Hindlimb muscle (tissue), 1 donor: ENCODE measurements around the gene SAFB2. TPM values are rescaled to one million over a fixed set of nuclear protein-coding genes. Genes with fewer than 3 reads are reported as not detected.
A peak's percentile ranks its signal among the peaks of the same experiment; 100 is the strongest.

Experiments used
- DNase-seq: peaks from one replicate; pipeline ENCODE4 v3.0.0-alpha.2; 2013
- polyA plus RNA-seq: library from polyadenylated mRNA; unstranded; fragments of 120-200 nt; gene quantifications from one replicate; pipeline ENCODE4 v1.2.1, GENCODE V29; 2013; ENCODE audit not compliant: insufficient read length

The SAFB2 gene
- polyA plus RNA-seq, 1 donor, result 51.7 TPM

DNA sequence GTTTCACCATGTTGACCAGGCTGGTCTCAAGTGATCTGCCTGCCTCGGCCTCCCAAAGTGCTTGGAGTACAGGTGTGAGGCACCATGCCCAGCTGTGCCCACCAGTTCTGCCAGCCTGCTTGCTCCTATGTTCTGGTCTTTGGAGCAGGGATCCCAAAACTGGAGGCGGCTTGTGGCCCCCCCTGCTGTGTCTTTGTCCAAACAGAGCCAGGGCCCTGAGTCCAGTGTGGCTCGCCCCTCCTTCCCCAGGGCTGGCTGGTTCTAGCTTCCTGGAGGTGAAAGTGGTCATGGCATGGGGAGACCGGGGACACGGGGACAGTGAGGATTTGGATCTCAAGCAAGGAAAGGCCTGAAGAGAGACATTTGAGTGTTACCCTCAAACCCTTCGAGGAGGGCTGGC lies 43.3 kb downstream of the SAFB2 start:
- DNase-seq, result no peak

DNA sequence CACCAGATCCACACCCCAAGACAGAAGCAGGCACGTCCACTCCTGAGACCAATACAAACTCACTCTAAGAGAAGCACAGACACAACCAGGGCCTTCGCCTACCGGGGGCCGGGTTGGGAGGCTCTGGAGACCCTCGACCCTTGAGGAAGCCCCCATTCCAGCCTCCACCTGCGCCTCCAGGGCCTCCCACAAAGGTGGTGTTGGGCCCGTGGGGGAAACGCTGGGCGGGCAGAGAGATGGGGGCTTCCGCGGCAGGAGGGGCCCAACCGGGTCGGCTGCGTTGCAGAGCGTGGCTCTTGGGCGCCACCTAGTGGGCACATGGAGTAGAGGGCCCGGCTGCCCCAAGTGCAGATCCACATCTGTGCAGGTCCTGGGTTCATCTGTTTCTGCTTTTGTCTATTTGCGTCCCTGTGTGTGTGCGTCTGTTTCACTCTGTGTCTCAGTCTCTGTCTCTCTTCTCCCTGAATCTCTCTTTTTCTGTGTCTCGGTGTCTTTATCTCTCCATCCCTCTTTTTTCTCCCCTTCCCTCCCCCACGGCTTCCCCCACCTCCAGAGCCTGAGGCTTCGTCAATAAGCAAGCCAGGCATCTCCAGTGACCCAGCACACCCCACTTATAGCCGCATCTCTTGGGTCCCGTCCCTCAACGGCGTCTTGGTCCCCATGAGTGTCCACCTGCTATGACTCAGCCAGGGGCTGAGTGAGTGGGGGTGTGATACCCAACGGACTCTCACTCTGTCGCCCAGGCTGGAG lies 44.3 kb downstream of the SAFB2 start:
- DNase-seq, result peak; percentile 78

DNA sequence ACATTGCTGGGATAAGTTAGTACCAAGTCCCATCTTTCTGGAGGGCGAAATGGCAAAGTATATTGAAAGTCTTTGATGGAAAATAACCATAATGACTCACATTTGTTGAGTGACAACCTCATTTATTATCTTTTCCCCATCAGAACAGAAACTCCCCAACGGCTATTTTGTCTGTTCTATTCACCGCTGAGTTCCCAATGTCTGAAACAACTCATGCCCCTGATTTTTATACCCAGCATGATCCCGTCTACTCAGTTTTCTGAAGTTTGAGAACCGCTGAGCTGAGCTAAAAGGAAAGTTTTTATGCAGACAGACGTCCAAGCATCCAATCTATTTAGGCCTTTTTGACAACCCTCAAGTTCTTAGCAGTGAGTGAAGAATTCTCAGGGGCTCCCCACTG lies 47.0 kb downstream of the SAFB2 start:
- no peak for DNase-seq

DNA sequence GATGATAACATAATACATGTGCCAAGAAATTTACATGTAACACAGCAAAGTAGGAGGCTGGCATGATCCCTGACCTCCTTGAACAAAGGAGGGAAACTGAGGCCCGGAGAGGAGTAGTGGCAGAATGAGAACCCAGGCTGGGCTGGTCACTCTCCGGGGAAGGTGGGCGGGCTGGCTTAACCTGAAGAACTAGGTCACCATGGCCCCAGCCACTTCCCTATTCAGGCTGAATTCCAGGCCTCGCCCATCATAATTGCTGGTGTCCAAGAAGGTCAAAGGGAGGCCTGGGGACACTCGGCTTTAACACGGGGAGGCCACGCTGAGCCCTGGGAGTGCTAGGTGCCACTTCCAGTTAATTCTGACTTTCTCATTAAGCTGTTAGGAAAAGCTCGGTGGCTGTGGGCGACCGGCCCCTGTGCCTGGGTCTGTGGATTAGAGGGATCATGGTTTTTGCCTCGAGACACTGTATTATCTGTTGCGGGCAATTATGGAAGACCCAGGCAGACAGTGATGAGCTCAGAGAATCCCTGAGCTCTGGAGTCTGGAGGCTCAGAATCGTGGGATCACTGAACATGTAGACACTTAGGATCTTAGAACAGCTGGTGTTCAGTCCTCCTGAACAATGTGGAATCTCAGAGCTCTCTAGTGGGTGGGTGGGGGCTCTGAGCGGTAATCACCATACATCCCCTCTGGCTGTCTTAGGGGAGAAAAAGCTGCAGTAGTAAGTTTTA lies 49.9 kb downstream of the SAFB2 start:
- no peak for DNase-seq

DNA sequence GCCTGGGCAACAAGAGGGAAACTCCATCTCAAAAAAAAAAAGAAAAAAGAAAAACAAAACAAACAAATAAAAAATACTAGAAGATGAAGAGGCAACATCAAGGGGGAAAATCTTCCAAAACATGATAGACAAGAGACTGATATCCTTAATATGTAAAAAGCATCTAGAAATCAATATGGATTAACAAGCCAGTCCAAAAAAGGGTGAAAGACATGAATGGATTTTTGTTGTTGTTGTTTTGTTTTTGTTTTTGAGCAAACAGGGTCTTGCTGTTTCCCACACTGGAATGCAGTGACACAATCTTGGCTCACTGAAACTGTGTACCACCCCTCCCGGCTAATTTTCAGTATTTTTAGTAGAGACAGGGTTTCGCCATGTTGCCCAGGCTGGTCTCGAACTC lies 50.8 kb downstream of the SAFB2 start:
- no peak for DNase-seq

DNA sequence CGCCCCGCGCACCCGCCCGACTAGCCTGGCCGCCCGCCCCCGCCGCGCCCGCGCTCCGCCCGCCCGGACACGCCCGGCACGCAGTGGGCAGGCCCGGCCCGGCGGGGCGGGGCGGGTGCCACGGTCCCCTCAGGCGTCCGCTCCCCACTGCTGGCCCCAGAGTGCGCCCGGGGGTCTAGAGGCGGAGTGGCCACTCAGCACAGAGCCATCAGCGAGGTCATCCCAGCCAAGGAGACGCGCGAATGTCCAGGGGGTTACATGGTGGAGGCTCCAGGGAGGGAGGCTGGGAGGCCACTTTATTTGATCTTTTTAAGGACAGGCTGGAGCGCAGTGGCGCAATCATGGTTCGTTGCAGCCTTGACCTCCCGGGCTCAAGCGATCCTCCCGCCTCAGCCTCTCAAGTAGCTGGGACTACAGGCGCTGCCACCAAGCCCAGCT lies 54.6 kb downstream of the SAFB2 start:
- DNase-seq, result no peak

DNA sequence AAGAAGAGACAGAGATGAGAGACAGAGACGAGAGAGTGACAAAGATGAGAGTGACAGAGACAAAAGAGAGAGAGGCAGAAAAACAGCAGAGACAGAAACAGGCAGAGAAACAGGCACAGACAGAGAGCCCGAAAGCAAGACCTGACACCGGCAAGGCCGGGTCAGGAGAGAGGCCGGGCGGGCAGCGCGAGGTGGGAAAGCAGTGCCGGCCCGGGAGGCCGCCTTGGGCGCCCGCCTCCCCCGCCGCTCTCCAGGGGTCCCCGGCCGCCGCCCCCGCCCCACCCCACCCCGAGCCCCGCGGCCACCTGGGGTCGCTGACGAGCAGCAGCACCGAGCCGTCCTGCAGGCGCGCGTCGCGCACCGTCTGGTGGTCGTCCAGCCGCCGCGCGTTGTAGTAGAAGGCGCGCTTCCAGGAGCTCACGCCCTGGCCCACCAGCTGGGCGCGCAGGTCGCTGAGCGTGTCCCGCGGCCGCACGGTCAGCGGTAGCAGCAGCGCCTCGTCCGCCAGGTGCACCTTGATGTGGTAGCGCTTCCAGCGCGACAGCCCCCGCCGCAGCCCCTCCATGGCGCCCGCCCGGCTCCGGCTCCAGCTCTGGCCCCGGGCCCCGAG lies 55.1 kb downstream of the SAFB2 start, which contains the start of gene TINCR:
Gene TINCR, minus strand, starts transcription at position 594 of the 610 bp plus-strand sequence.
- DNase-seq, result no peak

DNA sequence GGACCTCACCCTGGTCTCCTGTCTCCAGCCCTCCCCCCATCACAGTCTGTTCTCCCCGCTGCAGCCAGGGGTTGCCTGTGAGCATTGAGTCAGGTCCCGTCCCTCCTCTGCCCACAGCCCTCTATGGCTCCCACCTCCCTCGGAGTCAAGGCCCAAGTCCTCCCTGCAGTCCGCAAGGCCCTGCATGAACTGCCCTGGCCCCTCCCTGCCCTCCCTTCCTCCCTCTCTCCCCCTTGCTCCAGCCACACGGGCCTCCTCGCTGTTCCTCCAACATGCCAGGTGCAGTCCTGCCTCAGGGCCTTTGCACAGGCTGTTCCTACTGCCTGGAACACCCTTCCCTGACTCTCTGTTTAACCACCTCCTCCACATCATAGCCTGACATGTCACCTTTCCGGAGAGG lies 57.6 kb downstream of the SAFB2 start:
- no peak for DNase-seq

DNA sequence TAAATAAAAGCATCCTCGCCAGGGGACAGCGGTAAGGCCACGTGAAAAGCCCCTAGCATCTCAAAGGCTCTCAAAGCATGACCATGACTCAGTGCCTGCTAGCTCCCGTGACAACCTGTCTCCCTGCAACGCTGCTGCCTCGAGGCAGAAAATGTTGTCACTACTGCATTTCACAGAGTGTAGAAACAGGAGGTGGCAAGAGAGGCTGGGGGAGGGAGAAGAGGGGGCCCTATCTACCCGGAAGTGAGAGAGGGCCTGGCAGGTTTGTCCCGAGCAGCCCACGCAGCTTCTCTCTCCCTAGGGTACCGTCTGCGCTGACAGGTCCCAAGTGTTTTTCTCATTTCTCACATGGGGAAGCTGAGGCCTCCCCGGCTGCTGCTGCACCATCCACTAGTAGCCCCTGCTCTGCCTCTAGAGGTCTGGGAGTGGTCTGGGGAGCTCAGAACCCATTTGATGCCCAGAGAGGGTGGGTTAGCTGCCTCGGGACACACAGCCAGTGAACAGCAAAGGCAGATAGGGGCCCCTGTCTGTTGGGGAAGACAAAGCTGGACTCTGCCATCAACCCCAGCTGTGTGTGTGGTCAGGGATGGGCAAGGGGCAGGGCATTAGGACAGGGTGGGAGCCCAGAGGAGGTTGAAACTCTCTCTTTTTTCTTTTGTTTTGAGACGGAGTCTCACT lies 58.5 kb downstream of the SAFB2 start:
- no peak for DNase-seq

DNA sequence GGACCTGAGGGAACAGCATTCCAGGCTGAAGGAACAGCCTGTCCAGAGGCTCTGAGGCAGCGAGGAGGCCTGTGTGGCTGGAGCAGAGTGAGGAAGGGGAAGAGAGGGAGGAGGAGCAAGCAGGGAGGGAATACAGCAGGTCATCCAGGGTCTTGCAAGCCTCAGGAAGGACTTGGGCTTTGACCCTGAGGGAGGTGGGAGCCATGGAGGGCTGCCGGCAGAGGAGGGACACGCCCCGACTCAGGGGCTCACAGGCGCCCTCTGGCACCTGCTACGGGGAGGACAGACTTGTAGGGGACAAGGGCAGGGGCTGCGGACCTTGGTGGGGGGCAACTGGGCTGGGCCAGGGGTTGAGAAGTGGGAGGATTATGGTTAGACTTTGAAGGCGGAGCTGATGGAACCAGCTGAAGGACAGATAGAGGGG lies 59.6 kb downstream of the SAFB2 start:
- no peak for DNase-seq

DNA sequence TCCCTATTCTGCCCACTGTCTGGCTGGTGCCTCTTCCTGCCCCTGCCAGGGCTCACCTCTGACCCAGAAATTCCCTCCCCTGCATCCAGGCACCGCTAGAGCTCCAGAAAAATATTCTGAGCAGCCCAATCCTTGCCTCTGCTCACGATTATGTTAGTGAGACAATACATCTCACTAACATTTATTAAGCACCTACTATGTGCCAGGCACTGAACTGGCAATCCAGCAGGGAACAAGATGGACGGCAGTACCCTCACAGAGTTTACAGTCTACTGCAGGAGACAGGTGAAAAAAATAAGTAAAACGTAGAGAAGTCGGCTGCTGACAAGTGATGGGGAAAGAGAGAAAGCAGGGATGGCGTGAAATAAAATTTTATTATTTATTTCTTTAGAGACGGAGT lies 60.3 kb downstream of the SAFB2 start:
- DNase-seq, result no peak

DNA sequence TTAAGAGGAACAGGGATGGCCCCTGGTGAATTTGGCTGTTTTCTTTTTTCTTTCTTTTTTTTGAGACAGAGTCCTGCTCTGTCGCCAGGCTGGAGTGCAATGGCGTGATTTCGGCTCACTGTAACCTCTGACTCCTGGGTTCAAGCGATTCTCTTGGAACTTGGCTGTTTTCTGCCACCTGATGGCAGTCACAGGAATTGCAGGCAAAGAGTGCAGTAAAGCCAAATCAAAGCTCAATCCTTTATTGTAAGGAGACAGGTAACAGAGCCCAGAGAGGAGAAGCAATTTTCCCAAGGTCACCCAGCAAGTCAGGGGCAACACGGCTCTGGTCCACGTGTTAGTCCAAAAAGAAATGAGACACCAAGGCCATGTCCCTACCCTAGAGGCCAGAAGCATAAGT lies 61.0 kb downstream of the SAFB2 start:
- DNase-seq, result no peak

DNA sequence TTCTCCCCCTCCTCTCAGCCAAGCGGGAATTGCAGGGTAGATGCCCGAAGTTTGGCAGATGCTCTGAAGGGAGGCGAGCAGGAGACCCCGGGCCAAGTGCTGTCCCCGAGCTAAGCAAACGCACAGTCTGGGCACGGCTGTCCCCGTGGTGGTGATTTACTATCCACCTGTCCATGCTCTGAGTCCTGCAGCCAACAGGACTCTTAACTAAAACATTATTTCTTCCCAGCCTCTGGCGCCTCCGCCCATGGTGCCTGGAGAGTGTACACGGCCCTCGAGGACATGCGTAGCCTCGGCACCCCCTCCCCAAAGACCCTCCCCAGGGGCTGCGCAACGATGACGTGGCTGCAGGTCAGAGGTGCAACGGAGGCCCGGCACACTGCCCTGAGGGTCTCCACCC lies 62.4 kb downstream of the SAFB2 start:
- DNase-seq, result no peak

DNA sequence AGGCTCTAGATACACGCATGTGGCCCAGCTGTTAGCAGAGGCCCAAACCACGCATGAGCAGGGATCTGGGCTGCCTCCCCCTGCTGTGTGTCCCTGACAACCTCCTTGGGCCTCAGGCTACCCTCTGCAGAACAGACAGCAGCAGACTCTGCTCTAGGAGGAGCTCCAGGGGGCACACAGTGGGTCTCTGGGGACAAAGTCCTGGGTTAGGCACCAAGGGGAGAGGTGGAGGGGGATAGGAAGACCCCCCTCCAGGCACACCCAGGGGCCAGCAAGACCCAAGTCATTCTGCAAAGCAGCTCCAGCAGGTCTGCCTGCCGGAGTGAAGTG lies 62.8 kb downstream of the SAFB2 start:
- DNase-seq, result no peak

DNA sequence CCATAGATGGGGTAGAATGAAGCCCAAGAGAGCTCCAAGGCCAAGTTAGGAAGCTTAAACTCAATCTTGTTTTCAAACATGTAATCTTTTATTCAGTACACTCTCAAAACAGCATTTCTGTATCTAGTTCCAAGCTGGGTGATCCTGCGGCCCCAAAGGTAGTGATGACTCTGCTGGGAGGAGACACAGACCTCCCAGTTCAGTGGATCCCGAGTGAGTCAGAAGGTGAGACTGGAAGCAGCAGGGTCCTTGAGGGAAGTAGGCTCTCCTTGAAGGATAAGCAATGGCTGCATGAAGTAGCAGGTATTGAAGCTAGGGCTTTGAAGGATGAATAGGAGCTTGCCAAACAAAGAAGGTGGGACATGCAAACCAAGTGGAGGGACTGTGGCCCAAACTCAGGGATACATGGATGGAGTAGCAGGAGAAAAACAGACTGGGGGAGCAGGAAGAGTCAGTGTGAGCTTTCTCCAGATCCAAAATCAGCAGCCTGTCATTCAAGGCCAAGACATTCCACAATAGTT lies 64.4 kb downstream of the SAFB2 start:
- no peak for DNase-seq

DNA sequence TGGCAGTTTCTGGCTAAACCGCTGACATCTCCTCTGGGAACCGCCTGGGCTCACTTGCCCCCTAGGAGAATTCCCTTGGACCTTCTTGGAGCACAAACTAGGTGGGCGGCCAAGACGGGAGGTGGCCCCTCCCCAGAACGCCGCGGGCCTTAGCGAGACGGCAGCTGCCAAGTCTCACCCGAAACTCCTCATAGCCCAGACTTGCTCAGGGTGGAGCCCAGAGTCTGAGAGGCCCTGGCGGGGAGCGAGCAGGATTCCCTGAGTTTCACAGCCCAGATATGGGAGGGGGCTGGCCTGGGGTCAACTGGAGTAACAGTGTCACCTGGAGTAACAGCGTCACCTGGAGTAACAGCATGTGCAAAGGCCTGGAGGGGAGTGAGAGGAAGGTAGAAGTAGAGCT lies 64.9 kb downstream of the SAFB2 start:
- DNase-seq, result no peak

DNA sequence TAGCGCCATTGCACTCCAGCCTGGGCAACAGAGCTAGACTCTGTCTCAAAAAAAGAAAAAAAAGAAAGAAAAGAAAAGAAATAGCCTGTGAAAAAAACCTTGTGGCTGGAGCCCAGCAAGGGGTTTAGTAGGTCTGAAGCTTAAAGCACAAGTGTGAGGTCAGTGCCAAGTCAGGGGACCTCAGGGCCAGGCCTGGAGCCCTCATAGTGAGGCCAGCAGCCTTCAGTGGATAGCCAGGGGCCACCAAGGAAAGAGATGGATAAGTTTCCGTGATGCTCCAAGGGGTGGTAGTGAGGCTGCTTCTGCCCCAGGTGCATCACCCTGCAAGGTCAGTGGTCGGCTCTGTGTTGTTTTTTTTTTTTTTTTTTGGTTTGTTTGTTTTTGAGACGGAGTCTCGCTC lies 67.7 kb downstream of the SAFB2 start:
- DNase-seq, result no peak

DNA sequence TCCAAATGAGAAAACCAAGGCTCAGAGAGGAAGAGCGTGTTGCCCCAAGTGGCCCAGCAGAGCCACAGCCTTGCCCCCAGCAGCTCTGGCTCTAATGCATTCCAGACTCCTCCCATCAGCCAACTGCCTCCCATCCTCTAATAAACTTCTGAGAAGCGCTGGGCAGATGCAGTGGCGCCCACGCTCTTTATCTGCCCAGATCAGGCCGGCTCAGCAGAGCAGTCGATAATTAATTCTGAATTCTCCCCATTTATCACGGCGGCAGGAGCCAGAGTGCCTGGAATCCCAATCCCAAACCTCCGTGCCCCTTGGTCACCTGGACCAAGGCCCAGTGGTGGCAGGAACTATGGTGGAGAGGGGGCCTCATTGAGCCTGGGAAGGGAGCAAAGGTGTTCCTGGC lies 68.7 kb downstream of the SAFB2 start:
- DNase-seq, result no peak

DNA sequence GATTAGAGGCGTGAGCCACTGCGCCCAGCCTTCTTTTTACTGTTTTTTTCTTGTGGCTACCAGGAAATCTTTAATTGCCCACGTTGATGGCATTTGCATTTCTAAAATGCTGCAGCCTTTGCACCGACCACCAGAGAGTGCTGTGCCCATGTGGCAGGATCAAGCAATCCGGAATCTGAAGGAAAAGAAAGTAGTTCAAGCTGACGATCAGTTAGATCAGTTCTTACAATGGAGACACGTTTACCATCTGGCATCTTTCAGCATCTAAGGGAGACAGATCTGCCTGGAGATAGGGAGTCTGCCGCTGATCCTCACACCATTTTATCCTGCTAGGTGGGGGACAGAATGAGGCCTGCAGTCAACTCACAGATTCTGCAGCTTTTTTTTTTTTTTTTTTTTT lies 74.7 kb downstream of the SAFB2 start:
- DNase-seq, result no peak

DNA sequence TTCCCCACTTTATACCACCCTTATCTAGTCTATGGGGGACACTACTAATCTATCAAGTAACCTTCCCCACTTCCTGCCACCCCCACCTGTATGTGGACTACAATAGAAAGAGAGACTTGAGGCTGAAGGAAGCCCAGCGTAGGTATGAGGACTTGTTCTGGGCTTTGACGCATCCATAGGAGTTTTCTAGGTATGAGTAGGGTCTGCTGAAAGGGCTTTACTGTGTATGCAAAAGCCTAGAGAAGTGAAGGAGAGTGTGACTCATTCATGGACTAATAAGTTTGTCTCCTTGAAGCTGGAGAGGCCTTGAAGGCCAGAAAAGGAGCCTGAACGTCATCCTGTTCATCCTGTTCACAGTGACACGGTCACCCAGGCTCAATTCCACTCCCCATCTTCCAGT lies 76.6 kb downstream of the SAFB2 start:
- DNase-seq, result no peak

DNA sequence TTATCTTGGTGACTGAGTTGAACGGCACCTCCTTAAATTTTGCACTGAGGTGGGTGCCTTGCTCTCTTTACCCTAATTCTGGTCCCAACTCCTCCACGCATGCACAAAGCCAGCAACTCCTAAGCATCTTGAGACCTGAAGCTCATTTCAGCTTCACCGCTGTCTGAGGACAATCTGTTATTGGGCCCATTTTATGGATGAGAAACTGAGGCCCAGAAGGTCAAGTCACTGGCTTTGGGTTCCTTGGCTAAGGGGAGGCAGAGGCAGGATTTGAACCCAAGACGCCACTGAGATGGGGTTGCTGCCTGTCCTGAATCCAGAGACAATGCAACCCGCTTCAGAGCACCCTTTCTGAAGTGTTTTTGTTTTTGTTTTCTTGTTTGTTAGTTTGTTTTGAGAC lies 77.5 kb downstream of the SAFB2 start:
- no peak for DNase-seq

DNA sequence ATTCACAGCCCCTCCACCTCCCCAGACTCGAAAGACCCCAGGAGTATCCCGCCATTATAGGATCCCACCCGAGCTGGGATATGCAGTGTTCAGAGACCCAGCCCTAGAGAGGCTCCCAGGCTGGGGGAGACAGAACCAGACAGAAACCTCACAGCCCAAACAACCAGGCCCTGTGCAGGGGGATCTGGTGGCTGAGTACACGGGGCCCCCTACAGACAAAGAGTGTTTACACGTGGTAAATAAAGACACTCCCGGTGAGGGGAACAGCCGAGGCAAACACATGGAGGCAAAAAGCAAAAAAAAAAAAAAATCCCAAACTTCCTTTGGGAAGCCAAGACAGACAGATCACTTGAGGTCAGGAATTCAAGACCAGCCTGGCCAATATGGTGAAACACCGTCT lies 79.9 kb downstream of the SAFB2 start:
- no peak for DNase-seq

DNA sequence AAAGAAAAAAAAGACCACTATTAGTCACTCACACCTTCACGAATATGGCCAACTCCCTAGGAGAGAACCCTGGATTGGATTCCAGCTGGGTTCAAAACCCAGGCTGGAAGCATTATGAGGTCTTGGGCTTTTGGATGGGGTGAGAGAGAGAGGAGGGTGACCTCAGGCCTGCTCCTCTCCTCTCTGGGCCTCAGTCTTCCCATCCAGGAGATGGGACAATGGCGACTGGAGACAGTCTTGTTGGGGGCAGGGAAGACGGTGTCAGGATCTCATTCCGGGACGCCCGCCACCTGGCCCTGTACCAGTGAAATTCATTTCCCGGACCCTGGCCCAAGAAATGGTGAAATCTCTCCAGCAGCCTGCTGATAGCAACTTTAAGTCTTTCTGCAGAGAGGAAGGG lies 81.1 kb downstream of the SAFB2 start:
- no peak for DNase-seq
